Lower leg skin (tissue), 3 donors: Measurements from ENCODE around the gene UBE2Q1.

Experiments used
- CTCF ChIP-seq, 3 donors: fragments of 450-650 bp; IDR thresholded peaks; one replicate each; pipeline ENCODE4 v1.5.1; 2016; ENCODE audit warnings: antibody characterized with exemption in 3 of 3, mild to moderate bottlenecking in 3 of 3, moderate library complexity in 2 of 3
- POLR2A ChIP-seq, 2 donors: fragments of 450-650 bp; IDR thresholded peaks; one replicate each; pipeline ENCODE4 v1.6.1; 2016 to 2017; ENCODE audit warnings: antibody characterized with exemption in 2 of 2, mild to moderate bottlenecking in 1 of 2, moderate library complexity in 1 of 2

GRCh38 chr1:154607609-154608396 is 49.3 kb upstream of the UBE2Q1 start, which contains the start of gene ADAR:
- no peak for TF ChIP-seq CTCF (IDR thresholded peaks at IDR 0.05)
- TF ChIP-seq POLR2A (IDR thresholded peaks at IDR 0.05) = no peak
